Stimulated activated CD8-positive, alpha-beta memory T cell treated with anti-CD3 and anti-CD28 coated beads, Interleukin-15, amount 100 ng/mL, for 1 hour (primary cell): ENCODE measurements around the gene BPIFA2.
"Not testable (repeated sequence)": the region's sequence is repeated elsewhere in the genome, so short reads cannot be mapped to it uniquely, and the experiment has no call there.

Source experiments
- DNase-seq: peaks from one replicate; pipeline ENCODE4 v3.0.0-alpha.2; 2020; ENCODE audit warnings: low read depth

BPIFA2 gene

GRCh38 chr20:33167859-33168258, at the start of gene BPIFA2:
Gene BPIFA2 (plus strand): TSS chr20:33168159. CDS start chr20:33169146, 987 bp downstream.
- DNase-seq = no peak

- DNase-seq = no peak
Measured at GRCh38 chr20:33119725-33120720, 47.9 kb upstream of the BPIFA2 start.

GRCh38 chr20:33120934-33121333, 47.0 kb upstream of the BPIFA2 start:
- DNase-seq = no peak

- DNase-seq = not testable (repeated sequence)
Measured at GRCh38 chr20:33122297-33122696, 45.7 kb upstream of the BPIFA2 start.

- DNase-seq = no peak
Measured at GRCh38 chr20:33124261-33124660, 43.7 kb upstream of the BPIFA2 start.

GRCh38 chr20:33124994-33125393, 43.0 kb upstream of the BPIFA2 start:
- no peak for DNase-seq

- no peak for DNase-seq
Measured at GRCh38 chr20:33125983-33126382, 42.0 kb upstream of the BPIFA2 start.

GRCh38 chr20:33127422-33128097, 40.4 kb upstream of the BPIFA2 start:
- no peak for DNase-seq

- DNase-seq = no peak
Measured at GRCh38 chr20:33130568-33131061, 37.3 kb upstream of the BPIFA2 start.

GRCh38 chr20:33131949-33132473, 35.9 kb upstream of the BPIFA2 start:
- DNase-seq = no peak

GRCh38 chr20:33132513-33133372, 35.2 kb upstream of the BPIFA2 start:
- no peak for DNase-seq

- DNase-seq = no peak
Measured at GRCh38 chr20:33133373-33133941, 34.5 kb upstream of the BPIFA2 start.

- DNase-seq = no peak
Measured at GRCh38 chr20:33137195-33137594, 30.8 kb upstream of the BPIFA2 start.

- DNase-seq = no peak
Measured at GRCh38 chr20:33139467-33139866, 28.5 kb upstream of the BPIFA2 start.

GRCh38 chr20:33145521-33145920, 22.4 kb upstream of the BPIFA2 start:
- DNase-seq = no peak

- no peak for DNase-seq
Measured at GRCh38 chr20:33147299-33147698, 20.7 kb upstream of the BPIFA2 start.

GRCh38 chr20:33148040-33148439, 19.9 kb upstream of the BPIFA2 start:
- DNase-seq = no peak

- DNase-seq = no peak
Measured at GRCh38 chr20:33154252-33154651, 13.7 kb upstream of the BPIFA2 start.

GRCh38 chr20:33158637-33159385, 9.1 kb upstream of the BPIFA2 start:
- DNase-seq = no peak

GRCh38 chr20:33159713-33160112, 8.2 kb upstream of the BPIFA2 start:
- no peak for DNase-seq

GRCh38 chr20:33160681-33161080, 7.3 kb upstream of the BPIFA2 start:
- no peak for DNase-seq
